ENCODE measurements around the gene PEMT.

- TF ChIP-seq CTCF (IDR thresholded peaks at IDR 0.05; ENCODE audit: low read length) (no peak), EZH2 (IDR thresholded peaks at IDR 0.05; ENCODE audit: borderline replicate concordance, low read length) (no peak)
Observed at GRCh38 chr17:17504341-17505140, 87.0 kb downstream of the PEMT start.
